ENCODE results near the gene ZFAND2A. TPM values are rescaled to one million over a fixed set of nuclear protein-coding genes. Genes with fewer than 3 reads are reported as not detected.
"Not testable (repeated sequence)": the region's sequence is repeated elsewhere in the genome, so short reads cannot be mapped to it uniquely, and the experiment has no call there.

Gene ZFAND2A
- total RNA-seq, 1 experiment from 2014 or later: 71.8 TPM

DNA sequence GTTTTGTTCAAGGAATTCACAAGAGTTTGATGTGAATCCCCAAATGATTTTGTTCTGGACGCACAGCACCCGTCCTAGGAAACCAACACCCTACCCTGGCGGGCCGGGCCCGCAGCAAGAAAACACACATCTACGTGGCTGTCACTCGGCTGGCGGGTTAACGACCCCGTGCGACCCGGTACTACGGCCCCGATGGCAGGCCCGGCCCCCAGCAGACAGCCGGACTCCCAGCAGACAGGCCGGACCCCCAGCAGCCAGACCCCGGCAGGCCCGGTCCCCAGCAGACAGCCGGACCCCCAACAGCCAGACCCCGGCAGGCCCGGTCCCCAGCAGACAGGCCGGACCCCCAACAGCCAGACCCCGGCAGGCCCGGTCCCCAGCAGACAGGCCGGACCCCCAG, 765 bp downstream of the ZFAND2A start:
- Histone ChIP-seq H3K4me3 (peak overlapping the region; percentile 62), H3K36me3 (peaks cover 46% of the 10 kb centered on the region)
- H3K9me3 ChIP-seq, DNase-seq, H3K27me3 ChIP-seq: not testable (repeated sequence)

DNA sequence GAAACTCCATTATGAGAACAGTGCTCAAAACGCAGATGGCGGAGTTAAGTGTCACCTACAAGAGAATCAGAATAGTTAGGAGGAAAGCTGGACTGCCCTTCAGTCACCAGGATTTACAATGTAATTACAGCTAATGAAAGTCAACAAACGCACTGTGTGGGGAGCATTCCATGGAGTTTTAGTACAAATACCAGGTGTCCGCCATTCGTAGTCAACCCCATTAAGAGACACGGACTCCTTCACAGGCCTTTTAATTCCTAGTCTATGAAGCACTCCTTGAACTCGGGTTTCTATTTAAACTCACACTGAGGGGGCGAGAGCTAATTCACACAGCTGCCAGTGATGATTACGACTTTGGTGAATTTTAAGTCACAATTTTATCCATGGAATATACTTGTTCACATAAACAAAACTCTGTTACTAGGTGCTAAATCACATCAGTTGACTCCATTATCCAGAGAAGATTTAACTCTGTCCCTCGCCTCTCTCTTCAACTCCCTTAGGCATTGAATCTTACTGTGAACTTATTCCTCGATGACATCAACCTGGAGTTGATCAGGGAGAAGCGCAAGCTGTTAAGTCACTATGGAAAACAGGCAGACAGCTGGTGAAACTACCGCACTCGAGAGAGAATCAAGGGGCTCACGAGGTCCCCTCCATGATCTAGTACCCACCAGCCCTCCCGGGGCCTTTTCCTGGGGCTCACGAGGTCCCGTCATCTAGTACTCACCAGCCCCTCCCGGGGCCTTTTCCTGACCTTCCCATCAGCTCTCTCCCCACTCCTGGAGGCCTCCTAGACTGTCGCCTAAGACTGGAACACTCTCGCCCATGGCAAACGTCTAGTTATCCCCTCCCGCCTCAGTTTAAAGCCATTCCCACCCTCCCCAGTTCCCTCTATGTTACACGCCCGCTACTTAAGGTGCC, 1.5 kb downstream of the ZFAND2A start:
- Histone ChIP-seq H3K27me3 (no peaks in the 10 kb centered on the region), H3K4me3 (peak overlapping the region; percentile 62), H3K9me3 (no peaks in the 10 kb centered on the region), H3K36me3 (peaks cover 49% of the 10 kb centered on the region)
- DNase-seq: no peak

DNA sequence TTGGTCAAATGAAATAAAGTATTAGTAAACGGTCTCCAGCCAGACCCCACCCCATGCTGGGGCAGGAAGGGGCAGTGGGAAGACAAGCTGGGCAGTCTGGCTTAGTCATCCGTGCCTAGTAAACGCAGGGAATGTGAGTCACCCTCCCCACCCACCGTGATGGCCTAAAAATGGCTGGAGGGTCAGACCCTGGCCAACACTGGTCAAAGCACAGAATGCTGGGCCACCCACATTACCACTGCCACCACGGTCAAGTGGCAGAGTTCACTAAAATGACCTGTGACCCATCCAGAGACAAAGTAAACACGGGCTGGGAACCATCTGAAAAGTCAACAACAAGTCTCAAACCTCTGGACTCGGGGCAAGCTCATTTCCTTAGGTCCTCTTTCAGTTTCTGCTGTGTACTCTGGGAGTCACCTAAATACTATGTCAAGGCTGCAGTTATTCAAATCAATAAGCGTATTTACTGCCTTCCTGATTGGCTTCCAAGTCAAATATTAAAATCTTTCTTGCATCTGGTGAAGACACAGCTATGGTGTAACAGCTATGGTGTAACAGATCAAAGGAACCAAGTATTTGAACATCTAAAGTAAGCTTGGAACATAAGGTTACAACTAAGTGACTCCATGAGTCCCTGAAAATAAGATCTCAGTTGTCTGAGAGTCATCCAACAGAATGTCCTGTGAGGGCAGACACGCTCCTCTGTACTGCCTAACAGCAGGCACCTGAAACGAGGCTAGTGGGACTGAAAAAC, 3.0 kb downstream of the ZFAND2A start:
- DNase-seq: peak; percentile 92
- Histone ChIP-seq H3K9me3 (no peaks in the 10 kb centered on the region), H3K36me3 (peaks cover 61% of the 10 kb centered on the region), H3K27me3 (no peaks in the 10 kb centered on the region), H3K4me3 (no peak overlapping the region)

DNA sequence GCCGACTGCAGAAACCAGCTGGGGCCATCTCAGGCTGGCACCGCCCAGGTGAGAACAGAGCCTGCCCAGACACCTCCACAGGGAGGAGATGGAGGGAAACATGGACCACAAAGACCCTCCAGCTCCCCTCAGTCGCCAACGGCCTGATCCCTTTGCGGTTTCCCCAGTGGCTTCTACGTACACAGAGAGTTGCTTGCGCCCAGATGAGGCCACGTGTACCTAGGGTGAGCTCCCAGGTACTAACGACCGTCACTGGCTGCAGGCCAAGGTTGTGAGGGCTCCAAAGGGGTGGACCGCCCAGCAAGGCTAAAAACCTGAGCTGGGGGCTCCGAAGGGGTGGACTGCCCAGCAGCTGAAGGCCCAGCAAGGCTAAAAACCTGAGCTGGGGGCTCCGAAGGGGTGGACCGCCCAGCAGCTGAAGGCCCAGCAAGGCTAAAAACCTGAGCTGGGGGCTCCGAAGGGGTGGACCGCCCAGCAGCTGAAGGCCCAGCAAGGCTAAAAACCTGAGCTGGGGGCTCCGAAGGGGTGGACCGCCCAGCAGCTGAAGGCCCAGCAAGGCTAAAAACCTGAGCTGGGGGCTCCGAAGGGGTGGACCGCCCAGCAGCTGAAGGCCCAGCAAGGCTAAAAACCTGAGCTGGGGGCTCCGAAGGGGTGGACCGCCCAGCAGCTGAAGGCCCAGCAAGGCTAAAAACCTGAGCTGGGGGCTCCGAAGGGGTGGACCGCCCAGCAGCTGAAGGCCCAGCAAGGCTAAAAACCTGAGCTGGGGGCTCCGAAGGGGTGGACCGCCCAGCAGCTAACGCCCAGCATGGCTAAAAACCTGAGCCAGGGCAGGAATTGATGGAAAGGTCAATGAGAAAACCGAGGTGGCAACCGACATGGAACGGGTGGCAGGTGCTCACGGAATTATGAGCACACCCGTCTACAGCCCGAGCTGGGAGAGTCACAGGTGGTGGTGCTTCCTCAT, 3.9 kb downstream of the ZFAND2A start:
- not testable (repeated sequence) for H3K4me3 ChIP-seq, H3K9me3 ChIP-seq, DNase-seq, H3K27me3 ChIP-seq
- H3K36me3 ChIP-seq: peaks cover 57% of the 10 kb centered on the region

DNA sequence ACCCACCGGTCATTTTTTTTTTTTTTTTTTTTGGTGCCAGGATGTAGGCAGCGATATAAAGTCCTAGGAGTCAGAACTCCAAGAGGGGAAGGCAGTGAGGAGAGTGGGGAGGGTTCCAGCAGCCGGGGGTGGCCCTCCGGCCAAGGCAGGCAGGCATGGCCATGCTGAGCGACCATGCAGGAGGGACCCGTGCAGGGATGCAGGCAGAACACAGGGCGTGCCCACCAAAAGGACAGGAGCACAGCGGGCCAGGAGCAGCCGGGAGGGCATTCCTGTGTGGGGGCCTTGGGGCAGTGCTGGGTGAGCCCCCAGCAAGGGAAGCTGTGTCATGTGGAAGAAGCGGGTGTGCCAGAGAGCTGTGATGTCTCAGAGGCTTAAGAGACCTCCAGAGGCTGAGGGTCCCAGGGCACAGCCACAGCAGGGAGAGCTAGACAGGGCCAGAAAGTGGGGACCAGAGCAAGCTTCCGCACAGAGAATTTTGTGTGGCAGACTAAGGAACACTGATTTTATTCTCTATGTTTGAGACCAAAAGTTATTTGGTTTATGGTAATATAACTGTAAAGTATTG, 5.7 kb downstream of the ZFAND2A start:
- Histone ChIP-seq H3K4me3 (no peak overlapping the region), H3K27me3 (no peaks in the 10 kb centered on the region), H3K9me3 (no peaks in the 10 kb centered on the region), H3K36me3 (peaks cover 59% of the 10 kb centered on the region)
- no peak for DNase-seq

DNA sequence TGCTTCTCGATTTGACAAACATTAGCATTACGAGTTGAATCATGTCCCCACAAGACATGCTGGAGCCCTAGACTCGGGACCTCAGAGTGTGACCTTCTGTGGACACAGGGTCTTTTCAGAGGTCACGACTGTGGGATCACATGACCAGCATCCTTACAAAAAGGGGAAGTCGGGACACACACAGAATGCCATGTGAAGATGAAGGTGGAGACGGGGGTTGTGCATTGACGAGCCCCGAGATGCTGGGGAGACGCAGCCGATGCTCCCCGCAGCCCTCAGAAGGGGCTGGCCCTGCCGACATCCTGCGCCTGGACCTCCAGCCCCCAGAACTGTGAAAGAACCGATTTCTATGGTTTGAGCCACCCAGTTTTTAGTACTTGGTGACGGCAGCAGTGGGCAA, 7.5 kb downstream of the ZFAND2A start:
- H3K9me3 ChIP-seq: no peaks in the 10 kb centered on the region
- no peak for DNase-seq
- H3K4me3 ChIP-seq: no peak overlapping the region
- H3K36me3 ChIP-seq: peaks cover 51% of the 10 kb centered on the region
- H3K27me3 ChIP-seq: no peaks in the 10 kb centered on the region

DNA sequence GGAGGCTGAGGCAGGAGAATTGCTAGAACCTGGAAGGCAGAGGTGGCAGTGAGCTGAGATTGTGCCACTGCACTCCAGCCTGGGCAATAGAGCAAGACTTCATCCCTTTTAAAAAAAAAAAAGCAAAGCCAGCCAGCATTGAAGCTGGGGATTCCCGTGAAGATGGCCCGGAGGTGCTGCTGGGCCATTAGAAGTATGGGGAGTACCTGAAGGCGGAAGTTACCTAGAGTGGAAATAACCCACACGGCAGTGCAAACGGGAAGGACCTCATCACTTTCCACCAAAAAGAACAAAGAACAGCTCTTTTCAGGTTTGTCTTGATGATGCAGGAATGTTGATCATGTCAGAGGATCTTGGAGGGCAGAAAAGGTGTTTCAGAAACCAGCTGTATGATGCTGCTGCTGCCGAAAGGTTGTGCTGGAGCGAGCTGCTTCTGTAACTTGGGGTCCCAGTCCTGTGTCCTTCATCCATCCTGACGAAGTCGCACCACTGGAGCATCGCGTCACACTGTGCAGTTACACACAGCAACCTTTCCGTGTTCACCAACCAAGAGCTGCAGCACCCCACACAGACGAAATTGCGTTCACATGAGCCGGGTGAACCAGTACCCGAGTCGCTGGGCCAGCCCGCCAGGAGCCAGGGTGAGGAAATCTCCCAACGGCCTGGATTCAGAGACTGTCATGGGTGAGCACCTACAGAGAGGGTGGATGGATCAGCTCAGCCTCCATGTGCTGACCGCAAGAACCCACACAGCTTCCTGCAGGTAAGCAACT, 8.2 kb downstream of the ZFAND2A start:
- Histone ChIP-seq H3K36me3 (peaks cover 45% of the 10 kb centered on the region), H3K27me3 (no peaks in the 10 kb centered on the region), H3K9me3 (no peaks in the 10 kb centered on the region), H3K4me3 (no peak overlapping the region)
- DNase-seq: no peak

DNA sequence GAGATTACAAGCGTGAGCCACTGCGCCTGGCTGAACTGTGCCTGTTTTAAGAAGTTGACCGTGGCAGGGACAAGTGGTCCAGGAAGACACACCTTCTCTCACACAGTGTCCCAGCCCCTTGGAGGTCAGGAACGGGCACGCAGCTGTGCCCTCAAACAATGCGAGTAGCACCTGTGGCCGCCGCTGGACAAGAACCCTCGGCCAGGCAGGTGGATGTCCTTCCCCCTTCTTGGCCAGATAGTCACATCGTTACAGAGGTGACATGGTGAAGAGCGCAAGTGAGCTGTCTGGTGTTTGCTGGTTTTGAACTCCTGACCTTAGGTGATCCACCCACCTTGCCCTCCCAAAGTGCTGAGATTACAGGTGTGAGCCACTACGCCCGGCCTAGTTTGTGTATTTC, 8.8 kb downstream of the ZFAND2A start:
- no peaks in the 10 kb centered on the region for H3K9me3 ChIP-seq
- H3K27me3 ChIP-seq: no peaks in the 10 kb centered on the region
- H3K4me3 ChIP-seq: no peak overlapping the region
- H3K36me3 ChIP-seq: peaks cover 41% of the 10 kb centered on the region
- no peak for DNase-seq

DNA sequence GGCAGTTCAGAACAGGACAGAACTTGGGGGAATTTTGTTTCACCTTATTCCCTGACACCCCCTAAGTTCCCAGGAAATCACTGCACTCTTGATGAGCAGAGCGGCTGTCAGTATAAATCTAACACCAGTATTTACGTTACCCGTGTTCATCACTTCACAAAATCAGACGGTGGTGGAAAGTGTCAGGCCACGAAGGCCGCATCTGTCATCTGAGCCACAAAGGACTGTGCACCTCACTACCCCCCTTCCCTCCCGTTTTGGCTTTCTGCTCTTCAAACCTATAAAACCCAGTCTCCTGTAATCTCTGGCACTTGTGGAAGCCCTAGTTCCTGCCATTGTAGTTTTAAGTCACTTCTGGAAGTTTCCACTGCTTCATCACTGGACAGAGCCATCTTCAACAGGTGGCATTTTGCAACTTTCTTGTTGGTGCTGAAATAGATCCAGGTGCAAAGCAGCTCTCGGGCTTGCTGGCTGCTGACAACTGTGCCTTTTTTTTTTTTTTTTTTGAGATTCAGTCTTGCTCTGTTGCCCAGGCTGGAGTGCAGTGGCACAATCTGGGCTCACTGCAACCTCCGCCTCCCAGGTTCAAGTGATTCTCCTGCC, 9.5 kb downstream of the ZFAND2A start:
- H3K9me3 ChIP-seq: no peaks in the 10 kb centered on the region

DNA sequence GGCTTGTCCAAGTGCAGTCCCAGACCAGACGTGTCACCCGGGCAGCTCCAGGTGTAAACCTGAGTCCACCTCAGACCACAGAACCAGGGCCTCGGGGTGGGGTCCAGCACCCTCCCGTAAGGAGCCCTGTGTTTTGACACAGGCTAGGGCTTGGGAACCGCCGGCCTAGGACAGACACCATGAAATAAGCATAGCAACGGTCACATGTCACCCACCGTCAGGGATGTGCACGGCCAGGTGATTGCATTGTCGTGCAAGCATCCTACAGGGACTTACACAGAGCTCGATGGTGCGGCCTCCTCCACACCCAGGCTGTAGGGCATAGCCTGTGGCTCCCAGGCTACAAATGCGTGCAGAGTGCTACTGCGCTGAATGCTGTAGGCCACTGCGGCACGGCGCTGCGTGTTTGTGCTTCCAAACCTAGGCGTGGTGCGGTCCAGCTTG, 10.6 kb downstream of the ZFAND2A start:
- no peaks in the 10 kb centered on the region for H3K9me3 ChIP-seq
- peaks cover 25% of the 10 kb centered on the region for H3K36me3 ChIP-seq
- no peak overlapping the region for H3K4me3 ChIP-seq
- no peaks in the 10 kb centered on the region for H3K27me3 ChIP-seq
- DNase-seq: no peak

More for the DNA sequence above, 9.5 kb downstream of the ZFAND2A start:
- Histone ChIP-seq H3K36me3 (peaks cover 37% of the 10 kb centered on the region), H3K4me3 (no peak overlapping the region), H3K27me3 (no peaks in the 10 kb centered on the region)
- no peak for DNase-seq

DNA sequence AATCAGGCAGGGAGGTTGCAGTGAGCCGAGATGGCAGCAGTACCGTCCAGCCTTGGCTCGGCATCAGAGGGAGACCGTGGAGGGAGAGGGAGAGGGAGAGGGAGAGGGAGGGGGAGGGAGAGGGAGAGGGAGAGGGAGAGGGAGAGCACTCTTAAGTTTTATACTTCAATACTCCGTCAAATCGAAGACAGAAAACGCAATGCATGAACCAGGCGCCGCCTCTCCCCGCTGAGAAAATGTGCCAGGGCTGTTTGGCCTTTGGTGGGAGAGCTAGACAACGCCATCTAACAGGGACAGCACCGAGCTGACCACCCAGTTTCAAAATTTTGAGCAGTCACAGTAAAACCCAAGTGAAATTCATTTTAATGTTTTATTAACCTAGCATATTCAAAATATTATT, 12.1 kb downstream of the ZFAND2A start:
- DNase-seq, H3K4me3 ChIP-seq, H3K9me3 ChIP-seq, H3K27me3 ChIP-seq: not testable (repeated sequence)
- peaks cover 16% of the 10 kb centered on the region for H3K36me3 ChIP-seq

DNA sequence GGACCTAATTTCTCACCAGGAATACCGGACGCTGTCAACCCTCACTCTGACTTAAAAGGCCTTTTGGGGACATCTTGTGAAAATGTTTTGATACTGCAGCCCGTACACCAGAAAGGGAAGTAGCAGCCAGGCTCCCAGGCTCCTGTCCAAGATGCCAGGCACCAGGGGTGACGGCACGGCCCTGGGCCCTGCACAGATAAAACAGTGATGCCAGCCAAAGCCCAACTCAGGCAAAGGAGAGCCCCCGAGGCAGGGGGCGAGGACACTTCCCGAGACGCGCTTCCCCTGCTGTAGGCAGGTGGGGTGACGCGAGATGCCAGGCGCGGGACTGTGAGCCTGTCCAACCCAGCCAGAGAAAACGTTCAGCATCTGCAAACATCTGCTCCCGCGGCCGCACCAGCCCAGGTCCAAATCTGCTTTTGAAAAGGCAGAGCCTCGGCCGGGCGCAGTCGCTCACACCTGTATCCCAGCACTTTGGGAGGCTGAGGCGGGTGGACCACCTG, 15.7 kb downstream of the ZFAND2A start:
- H3K4me3 ChIP-seq: no peak overlapping the region
- H3K36me3 ChIP-seq: no peaks in the 10 kb centered on the region
- DNase-seq: peak; percentile 18
- H3K27me3 ChIP-seq: no peaks in the 10 kb centered on the region
- H3K9me3 ChIP-seq: no peaks in the 10 kb centered on the region

DNA sequence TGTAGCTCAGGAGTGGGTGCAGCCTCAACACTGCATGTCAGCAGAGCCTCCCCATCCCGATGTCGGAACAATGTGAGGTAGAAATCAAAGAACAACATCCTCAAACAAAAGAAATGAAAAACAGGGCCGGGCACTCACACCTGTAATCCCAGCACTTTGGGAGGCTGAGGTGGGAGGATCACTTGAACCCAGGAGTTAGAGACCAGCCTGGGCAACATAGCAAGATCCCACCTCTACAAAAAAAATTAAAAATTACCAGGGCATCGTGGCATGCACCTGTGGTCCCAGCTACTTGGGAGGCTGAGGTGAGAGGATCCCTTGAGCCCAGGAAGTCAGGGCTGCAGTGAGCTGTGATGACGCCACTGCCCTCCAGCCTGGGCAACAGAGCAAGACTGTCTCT, 17.0 kb downstream of the ZFAND2A start:
- DNase-seq, H3K4me3 ChIP-seq, H3K9me3 ChIP-seq, H3K36me3 ChIP-seq, H3K27me3 ChIP-seq: not testable (repeated sequence)

DNA sequence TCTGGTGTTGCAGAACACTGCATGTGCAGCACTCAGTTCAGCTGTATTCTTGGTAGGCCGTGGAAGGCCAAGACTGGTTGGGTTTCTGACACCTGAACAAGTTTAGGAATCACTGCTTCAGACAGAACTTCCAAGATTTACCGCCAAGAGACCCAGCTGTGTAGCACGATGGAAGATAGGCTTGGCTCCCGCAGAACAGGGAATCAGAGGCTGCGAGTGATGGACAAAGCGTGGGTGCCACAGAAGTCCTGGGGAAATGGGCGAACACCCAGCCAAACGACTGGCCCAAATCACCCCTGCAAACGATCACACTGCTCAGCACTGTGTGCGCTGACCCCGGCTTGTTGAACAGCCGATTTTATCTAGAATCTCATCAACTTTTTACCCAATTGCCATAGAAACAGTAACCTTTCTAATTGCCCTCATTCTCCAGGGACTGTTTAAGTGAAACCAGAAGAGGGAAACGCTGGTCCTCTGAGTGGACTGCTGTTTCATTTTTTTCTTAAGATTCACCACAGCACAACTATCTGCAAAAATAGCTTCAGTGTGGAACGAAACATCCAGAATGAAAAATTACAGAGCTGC, 17.9 kb downstream of the ZFAND2A start:
- DNase-seq: no peak

DNA sequence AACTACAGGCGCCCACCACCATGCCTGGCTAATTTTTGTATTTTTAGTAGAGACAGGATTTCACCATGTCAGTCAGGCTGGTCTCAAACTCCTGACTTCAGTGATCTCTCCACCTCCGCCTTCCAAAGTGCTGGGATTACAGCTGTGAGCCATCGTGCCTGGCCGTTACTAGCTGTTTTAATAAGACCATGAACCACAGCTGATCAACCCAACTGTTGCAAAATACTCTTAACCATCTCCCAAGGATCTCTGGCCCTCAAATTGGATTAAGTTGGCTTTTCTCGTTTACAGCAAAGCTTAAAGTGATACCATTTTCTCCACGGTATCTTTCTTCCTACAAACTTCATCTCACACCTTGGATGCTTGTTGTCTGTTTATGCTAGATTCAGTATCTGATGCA, 18.3 kb downstream of the ZFAND2A start:
- H3K9me3 ChIP-seq: no peaks in the 10 kb centered on the region
- DNase-seq: no peak
- no peaks in the 10 kb centered on the region for H3K36me3 ChIP-seq
- no peak overlapping the region for H3K4me3 ChIP-seq
- no peaks in the 10 kb centered on the region for H3K27me3 ChIP-seq

More for the DNA sequence above, 17.9 kb downstream of the ZFAND2A start:
- H3K4me3 ChIP-seq: no peak overlapping the region
- H3K36me3 ChIP-seq: no peaks in the 10 kb centered on the region
- no peaks in the 10 kb centered on the region for H3K9me3 ChIP-seq
- H3K27me3 ChIP-seq: no peaks in the 10 kb centered on the region
